ENCODE data around the gene LHPP.

LHPP gene

DNA sequence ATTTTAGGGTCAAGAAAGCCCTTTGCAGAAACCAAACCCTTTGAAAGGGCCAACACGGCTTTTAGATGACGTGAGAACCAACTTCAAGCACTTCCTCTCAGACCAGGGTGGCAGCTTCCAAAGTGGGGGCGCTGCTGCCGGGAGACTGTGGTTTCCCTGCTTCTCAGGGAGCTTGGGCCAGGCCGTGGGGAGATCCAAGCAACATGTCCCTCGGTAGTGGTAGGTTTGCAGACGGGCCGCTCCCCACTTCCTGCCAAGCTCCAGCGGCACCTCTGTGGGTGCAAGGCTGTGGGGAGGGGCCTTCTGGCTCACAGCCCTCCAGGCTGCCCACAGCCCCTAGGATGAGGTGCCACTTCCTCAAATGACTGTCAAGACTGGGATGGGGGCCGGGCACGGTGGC lies 150.1 kb downstream of the LHPP start:
- peak; percentile 25 for DNase-seq

DNA sequence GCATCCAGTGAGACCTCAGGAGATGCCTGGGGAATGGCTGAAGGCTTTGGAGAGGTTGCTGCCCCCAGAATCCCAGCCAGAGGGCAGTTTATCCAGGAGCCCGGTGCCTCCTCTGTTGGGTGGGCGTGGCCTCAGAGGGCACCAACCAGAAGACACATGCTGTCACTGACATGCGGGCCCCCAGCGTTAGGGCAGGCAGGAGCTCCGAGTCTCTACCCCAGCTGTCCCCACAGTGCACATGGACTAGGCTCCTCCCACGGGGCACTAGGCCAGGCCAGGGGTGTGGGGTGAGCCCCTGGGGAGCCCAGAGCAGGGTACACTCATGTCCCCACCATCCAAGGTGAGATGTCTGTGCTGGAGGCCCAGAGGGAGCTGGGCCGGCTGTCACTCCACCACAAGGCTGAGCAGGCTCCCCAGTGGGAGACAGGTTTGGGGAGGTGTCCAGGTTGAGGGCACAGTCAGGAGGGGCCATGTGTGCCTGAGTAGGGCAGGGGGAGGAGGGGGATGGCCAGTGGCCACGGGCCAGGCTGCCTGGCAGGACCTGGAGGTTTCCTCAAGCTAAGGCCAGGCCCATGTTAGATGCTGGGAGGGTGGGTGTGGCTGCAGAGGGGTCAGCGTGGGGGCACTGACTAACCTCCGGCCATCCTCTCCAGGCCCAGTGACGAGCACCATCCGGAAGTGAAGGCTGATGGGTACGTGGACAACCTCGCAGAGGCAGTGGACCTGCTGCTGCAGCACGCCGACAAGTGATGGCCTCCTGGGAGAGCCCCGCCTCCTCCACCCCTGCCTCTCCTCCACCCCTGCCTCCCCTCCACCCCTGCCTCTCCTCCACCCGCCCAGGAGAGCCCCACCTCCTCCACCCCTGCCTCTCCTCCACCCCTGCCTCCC lies 151.2 kb downstream of the LHPP start:
- no peak for DNase-seq

DNA sequence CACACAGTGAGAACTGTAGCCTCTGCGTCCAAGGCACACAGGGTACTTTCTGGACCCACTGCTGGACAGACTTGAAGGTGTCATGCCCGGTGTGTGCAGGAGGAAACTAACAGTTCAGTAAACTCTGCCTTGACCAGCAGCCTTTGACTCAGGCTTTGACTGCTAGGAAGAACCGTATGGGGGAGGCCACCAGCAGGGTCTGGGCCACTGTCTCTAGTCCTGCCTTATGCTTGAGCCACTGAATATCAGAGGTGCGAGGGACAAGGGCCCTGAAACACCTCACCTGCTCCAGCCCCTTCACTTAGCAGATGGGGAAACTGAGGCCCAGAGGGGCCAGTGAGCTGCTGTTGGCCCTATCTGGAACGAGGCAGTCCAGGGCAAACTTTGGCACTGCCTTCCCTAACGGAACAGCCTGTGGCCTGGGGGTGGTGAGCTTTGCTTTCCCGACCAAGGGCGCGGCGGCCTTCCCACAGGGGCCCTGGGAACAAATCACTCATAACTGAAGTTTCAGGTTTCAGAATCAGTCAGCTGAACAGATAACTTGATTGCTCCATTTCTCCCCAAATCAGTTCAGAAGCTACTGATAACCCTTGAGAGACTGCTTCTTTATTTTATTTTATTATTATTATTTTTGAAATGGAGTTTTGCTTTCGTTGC lies 152.5 kb downstream of the LHPP start:
- DNase-seq, result no peak

DNA sequence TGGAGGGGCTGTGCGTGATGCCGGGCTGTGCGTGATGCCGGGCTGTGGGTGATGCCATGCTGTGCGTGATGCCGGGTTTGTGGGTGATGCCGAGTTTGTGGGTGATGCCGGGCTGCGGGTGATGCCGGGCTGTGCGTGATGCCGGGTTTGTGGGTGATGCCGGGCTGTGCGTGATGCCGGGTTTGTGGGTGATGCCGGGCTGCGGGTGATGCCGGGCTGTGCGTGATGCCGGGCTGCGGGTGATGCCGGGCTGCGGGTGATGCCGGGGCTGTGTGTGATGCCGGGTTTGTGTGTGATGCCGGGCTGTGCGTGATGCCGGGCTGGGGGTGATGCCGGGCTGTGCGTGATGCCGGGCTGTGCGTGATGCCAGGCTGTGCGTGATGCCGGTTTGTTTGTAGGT lies 153.6 kb downstream of the LHPP start:
- no peak for DNase-seq

DNA sequence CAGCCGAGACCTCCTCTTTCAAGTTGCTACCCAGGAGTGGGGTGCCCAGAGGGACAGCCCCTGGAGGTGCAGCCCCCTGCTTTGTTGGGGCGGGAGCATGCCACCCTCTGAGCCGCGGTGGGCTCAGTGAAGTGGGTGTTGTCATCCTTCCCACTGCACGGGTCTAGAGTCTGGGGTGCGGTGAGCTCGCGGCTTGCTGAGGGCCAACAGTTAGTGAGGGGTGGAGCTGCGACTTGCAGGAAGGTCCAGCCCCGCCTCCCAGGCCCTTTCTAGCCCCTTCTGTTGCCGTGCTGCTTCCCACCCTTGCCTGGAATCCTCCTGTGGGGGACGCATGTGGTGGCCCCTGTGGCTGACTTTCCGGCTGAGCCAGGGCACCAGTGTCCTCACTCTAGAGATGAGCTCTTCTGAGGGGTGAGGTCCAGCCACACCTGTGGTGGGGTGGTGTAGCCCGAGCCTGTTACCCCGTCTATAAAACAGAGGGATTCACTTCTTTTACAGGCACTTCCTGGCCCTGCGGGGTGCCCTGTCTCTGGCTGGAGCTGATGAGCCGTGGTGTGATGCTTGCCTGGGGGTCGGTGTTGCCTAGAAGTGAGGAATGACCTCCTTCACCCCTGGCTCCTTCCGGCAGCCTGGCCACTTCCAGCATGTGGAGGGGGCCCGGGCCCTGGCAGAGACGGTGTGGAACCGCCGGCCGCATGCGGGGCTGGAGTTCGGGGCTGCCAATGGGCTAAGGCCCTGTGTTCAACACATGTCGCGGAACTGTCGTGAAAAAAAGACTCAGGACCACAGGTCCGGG lies 154.6 kb downstream of the LHPP start:
- DNase-seq, result no peak

DNA sequence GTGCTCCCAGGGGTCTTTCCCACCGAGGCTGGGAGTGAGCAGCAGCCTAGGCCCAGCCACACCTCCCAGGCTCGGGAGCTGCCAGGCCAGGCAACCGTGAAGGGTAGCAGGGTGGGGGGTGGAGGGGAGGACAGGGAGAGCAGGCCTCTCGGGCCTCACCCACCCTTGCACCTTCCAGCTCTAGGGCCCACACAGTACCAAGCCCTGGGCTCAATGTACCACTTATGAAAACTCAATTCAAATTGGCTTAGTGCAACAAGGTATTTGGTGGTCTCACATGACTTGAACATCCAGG lies 155.2 kb downstream of the LHPP start:
- DNase-seq, result no peak

DNA sequence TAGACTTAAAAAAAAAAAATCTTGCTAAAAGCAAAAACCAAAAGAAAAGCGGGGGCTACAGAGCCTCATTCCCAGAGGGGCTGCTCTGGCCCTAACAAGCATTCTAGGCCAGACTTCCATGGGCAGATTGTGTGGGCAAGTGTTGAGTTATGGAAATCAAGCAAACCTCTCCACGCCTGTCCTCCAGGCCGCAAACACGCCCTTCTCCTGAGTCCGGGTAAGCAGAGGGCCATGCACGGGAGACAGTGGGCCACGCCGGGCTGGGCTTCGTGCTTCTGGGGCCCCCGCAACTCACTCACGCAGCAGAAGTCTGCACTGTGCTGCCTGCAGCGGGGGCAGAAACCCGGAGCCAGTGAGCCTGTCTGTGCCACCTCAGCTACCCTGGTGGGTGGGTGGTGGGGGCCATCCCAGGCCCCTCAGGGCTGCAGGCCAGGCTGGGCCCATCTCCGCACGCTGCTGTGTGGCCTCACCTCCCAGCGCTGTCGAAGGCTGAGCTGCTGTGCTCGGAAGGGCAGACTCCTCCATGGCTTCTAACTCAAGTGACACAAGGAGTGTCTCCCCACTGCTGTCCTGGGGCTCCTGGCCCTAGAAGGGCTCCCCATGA lies 156.9 kb downstream of the LHPP start:
- DNase-seq, result no peak

DNA sequence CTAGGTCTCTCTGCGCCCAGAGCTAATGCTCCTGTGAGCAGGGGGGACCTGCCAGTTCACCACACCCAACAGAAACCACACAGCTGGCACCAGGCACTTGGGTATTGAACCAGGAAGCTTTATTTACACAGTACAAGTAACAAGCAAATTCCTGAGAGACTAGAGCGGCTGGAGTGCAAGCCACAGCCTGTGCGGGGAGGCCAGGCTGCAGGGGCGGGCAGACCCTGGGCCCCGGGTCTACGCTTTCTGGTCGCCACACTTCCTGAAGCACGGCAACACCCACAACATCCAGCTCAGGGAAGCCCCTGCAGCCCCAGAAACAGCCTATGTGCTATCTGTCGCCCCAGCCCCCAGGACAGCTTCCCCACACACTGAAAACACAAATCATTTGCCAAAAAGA lies 157.6 kb downstream of the LHPP start:
- DNase-seq, result no peak

DNA sequence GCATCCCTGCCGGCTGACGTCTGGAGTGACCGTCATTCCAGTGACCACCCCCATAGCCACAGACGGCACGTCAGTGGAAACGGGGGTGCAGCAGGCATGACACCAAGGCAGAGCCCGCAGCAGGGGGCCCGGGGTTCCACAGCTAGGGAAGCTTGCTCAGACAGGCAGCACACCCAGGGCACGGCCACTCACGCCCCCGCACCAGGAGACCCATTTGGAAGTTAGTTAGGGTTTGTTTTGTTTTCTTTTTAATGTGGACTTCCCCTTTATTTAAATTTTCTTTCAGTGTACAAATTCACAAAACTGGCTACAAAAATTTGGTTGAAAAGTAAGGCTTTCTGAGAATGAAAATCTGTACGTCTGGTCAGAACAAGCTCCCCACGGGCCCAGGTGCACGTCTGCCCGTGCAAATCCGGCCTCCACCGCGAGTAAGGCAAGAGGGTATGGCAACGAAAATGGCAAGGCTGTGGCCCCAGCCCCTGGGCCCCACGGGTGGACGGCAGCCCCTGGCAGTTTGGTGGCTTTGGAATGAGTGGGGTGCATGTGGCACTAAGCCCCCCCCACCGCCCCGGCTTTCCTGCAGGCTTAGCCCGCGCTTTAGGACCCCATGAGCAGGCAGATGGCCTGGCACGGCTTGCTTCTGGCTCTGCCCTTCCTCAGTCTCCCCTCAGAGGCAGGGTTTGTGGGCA lies 158.3 kb downstream of the LHPP start:
- no peak for DNase-seq

DNA sequence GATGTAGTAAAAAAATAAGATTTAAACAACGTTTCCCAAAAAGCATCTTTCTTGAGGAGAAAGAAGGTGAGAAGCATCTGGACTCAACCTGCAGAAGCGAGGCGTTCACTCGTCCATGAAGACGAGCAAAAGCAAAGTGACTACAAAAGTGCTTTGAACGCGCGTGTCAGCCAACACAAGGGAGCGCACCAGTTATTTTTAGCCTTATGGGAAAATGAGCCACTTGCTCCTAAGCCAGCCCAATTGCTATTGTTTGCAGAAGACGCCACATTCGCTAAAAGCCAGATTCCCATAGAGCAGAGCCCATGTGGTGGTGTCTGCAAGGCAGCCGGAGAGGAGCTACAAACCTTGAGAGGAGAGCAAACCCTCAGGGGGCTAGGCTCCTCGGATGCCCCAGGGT lies 160.0 kb downstream of the LHPP start:
- no peak for DNase-seq

DNA sequence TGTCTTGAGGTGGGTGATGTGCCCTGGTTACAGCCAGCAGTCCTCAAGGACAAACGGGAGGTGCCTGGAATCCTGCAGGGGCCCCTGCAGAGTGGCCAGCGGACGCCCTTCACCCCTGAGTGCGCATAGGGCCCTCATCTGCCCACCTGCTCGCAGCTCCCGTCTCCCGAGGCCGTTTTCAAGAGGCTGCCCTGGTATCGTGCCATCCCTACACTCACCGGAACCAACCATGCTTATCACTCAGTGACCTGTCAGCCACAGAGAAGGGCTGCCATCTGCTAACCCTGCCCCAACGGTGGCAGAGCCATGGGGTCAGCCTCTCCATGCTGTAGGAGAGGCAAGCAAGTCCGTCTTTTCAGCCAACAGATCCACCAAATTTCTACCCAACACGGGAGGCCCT lies 160.5 kb downstream of the LHPP start:
- no peak for DNase-seq

DNA sequence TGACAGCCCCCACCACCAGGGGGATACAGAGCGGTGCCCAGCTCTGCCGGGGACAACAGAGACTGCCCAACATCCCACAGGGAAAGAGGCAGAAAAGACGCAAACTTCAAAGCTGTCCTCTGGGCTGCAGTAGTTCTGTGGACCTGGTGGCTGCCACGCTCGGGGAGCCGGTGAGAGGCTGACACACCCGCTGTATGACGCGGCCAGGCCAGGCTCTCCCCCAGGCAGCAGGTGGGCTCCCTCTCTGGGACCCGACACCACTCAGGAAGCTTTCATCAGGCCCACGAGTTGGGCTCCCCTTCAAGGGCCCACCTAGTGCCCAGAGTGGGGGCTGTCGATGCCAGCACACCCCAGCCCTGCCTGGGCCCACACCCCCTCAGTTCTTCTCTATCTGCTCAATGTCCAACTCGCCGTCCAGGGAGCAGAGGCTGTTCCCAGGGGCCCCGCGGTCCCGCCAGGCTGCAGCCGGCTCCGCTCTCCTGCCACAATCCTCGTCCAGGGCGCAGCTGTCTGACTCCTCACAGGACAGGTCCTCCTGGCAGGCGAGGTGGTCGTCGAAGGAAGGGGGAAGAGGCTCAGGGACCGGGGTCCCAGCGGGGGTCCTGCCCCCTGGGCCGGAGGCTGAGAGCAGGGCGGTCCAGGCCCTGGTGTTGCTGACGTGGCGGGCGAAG lies 161.4 kb downstream of the LHPP start:
- DNase-seq, result no peak

DNA sequence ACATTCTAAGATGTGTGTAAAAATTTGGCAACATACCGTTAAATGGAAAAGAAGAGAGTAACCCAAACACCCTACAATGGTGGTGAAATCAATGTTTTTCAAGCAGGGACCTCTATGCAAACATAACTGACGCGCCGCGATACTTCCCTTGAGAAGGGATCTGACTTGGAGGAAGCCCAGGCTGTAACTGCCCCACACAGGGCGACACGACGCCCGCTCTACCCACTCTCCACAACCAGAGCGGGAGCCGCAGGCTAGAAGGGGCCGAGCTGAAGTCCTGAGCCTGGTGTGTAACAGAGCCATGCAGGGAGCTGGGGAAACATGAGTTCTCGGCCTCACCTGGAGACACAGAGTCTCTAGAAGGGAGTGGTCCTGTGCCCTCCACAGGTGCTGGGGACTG lies 162.4 kb downstream of the LHPP start:
- no peak for DNase-seq

DNA sequence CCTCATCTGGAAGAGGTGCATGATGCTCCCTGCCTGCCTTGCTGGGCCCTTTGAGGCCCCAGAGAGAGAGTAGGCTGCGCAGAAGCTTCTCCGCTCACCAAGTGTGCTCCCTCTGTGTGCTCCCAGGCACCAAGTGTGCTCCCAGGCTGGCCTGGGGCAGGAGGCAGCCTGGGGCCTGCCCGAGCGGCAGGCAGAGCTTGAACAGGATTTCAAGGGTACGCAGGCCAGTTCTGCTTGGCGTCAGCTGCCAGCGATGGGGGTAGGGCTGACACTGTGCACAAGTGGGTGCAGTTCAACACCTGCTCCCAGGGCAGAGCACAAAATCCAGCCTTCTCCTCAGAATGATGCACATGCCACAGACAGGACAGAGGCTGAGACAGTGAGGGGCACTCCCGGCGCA lies 162.8 kb downstream of the LHPP start:
- DNase-seq, result no peak

DNA sequence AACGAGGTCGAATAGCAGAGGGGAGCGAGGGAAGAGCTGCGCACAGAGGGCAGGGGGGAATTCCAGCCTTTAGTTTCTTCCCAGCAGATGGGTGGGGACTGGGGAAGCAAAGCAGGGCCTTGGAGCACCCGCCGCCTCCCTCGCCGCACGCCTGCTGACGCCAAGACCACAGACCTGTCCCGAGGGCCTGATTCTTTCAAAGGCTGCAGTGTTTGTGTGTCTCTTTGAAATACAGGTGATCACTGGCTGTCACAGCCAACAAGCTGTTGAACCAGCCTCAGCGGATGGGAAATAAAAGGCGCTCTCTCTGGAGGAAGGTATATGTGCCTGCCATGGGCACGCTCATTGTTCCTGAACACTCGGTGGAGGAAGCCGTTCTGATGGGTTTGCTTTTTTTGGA lies 163.3 kb downstream of the LHPP start:
- DNase-seq, result no peak

DNA sequence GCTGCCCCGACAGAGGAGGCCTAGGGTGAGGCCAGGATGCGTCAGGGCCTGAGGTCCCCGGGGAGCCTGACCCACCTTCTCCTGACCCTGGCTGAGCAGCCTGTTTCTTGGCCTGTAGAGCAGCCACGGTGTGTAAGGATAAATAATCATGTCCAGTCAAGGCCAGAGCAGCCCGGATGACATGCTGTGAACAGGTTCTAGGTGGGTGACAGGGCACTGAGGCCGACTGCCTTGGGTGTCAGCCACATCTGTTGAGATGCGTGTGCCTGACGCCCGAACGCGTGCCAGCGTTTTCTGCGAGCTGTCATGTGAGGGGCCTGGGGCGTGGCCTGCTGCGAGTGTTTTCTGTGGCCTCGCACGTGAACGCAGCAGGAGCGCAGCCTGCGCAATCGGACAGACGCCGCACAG lies 164.2 kb downstream of the LHPP start:
- DNase-seq, result no peak

DNA sequence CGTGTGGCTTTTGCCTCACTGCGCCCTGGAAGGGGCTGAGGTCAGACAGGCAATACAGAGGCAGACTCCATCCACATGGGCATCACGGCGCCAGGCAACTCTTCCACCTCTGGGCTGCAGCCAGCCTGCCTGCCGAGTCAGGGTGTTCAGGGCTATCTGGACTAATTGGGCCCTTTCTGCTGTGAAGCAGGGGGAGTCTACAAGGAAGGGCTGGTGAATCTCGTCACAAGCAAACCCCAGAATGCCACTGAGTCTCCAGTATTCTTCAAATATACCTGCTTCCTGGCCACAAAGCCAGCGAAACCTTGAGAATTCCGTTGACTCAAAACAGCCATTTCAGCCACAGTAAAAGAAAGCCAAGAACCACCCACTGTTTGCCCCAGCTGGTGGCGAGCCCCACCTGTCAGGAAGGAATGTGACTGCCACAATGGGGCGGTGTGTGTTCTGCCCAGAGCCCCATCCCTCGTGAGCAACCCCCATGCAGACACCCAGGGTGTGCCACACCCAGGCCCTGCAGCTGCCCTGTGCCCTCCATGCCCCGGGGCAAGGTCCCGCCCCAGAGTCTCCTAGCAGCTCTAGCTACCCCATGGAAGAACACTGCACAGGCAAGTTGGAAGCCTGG lies 165.2 kb downstream of the LHPP start:
- DNase-seq, result no peak

DNA sequence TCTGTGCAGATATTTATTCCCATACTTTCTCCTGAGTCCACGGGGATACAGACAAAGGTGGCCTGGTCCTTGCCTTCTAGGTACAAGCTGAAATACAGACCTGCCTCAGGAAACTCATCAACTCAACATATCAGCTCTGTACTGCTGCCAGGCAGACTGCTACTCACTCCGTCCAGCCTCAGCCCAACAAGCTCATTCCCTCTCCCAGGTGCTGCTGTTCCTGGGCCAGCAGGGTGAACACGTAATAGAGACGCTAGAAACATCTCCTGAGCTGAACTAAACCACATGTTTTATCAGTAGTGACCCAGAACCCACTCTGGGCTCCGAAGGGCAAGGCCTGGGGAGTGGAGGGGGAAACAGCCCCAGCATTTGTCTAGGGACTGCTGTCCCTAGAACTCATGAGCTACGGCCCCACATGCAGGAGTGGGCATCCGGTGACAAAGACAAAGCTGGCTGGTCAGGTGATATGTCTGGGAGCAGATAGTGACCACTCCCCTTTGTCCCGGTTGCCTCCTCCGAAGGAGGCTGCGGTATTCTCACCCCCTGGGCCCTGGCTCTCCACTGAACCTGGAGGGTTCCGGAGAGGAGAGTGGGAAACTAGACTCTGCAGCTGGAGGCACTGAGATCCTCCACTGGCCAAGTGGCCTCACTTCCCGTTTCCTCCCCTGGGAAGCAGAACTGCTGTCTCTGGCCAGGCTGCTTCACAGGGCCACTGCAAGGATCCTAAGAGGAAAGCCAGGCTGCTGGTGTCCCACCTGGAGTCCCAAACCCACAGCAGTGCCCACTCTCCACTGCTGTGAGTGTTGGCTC lies 166.4 kb downstream of the LHPP start:
- DNase-seq, result no peak

DNA sequence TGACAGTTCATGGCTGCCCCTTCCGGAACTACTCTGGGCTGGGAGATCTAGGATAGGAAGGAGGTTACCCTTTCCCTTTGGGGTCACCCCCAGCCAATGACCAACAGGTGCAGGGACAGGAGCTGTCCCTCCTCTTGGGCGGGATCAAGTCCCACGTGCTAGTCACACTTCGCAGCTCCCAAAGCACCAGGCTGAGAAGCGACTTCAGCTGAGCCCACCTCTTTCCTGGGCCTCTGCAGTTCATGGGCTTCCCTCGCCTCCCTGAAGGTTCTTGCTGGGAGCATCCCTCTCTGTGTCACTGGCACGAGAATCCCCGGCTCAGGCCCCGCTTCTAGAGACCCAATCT lies 167.0 kb downstream of the LHPP start:
- no peak for DNase-seq

DNA sequence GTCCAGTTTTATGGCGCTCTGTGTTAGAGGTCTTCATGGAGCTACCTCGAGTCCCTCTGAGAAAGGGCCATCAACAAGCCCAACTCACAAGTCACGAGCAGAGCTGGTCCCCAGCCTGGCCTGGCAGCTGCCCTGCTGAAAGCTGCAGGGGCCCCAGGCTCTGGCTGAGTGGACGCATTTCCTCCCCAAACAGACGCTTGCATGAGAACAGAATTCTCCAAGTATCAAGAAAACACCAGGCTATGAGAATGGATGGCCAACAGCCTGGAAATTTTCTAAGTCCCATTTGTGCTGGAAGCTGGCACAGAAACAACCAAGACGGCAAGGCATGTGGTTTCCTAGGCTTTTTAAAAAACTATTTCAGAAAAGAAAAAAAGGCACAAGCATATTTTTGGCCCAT lies 167.8 kb downstream of the LHPP start:
- no peak for DNase-seq

DNA sequence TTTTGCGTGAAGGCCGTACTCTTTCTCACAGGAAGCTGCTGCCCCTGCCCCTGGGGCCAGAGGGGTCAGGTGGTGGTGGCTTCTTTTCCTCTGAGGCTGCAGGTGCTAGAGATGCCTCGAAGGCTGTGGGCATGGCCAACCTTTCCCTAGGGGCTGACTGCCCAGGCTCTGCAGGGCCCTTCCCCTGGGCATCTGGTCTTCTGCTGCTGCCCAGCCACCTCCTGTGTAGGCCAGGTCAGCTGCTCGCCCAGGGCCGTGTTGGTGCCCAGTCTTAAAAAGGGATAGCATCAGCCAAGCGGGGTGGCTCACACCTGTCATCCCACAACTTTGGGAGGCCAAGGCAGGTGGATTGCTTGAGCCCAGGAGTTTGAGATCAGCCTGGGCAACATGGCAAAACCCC lies 168.2 kb downstream of the LHPP start:
- no peak for DNase-seq

All from T-helper 9 cell (primary cell).